Upper lobe of left lung (tissue), 6 donors: ENCODE data around the gene SBF2. TPM values are rescaled to one million over a fixed set of nuclear protein-coding genes. Genes with fewer than 3 reads are reported as not detected.

Experiments used
- ATAC-seq, 2 donors: fragments of 200-7000 bp; cut with Tn5 transposase; one replicate each; pipeline ENCODE4 v1.9.1; 2022; ENCODE audit warnings: mild to moderate bottlenecking in 2 of 2, moderate library complexity in 2 of 2; ENCODE audit not compliant: low FRiP score in 2 of 2
- DNase-seq, 2 donors: peaks; one replicate each; pipeline ENCODE4 v3.0.0-alpha.2; 2019 to 2020
- H3K27ac ChIP-seq, 4 donors: fragments of 200-600 bp; sonication (generic); one replicate each; pipeline ENCODE4 v1.5.1; 2016 to 2019
- H3K27me3 ChIP-seq, 4 donors: fragments of 200-600 bp; sonication (generic); one replicate each; pipeline ENCODE4 v1.5.1; 2017 to 2019
- H3K36me3 ChIP-seq, 4 donors: fragments of 200-600 bp; sonication (generic); one replicate each; pipeline ENCODE4 v1.5.1; 2016 to 2019
- H3K4me1 ChIP-seq, 4 donors: fragments of 200-600 bp; sonication (generic); one replicate each; pipeline ENCODE4 v1.5.1; 2018 to 2019
- H3K4me3 ChIP-seq, 4 donors: fragments of 200-600 bp; sonication (generic); one replicate each; pipeline ENCODE4 v1.5.1; 2017 to 2019; ENCODE audit warnings: mild to moderate bottlenecking in 2 of 4, moderate library complexity in 1 of 4
- H3K9me3 ChIP-seq, 4 donors: fragments of 200-600 bp; sonication (generic); one replicate each; pipeline ENCODE4 v1.5.1; 2018 to 2019
- EP300 ChIP-seq, 4 donors: sonication (generic); formaldehyde crosslinking; IDR thresholded peaks; one replicate each; pipeline ENCODE4 v1.5.1; 2017; ENCODE audit warnings: antibody characterized with exemption in 4 of 4, control low read depth in 2 of 4
- POLR2A ChIP-seq, 4 donors: fragments of 450-650 bp; IDR thresholded peaks; one replicate each; pipeline ENCODE4 v1.5.1; 2016 to 2017; ENCODE audit warnings: antibody characterized with exemption in 4 of 4, mild to moderate bottlenecking in 2 of 4
- POLR2AphosphoS5 ChIP-seq, 2 donors: sonication (generic); formaldehyde crosslinking; IDR thresholded peaks; one replicate each; pipeline ENCODE4 v1.5.1; 2017; ENCODE audit warnings: antibody characterized with exemption in 2 of 2
- WGBS, 2 donors: methylation state at CpG; one replicate each; pipeline ENCODE4 v1.1.5; 2017 to 2018; 5-methylcytosine and 5-hydroxymethylcytosine counted together
- small RNA-seq, 4 donors: library from RNA; depleted of rRNA; stranded (forward); fragments of <200 nt; gene quantifications; one replicate each; pipeline ENCODE3, GENCODE V24; 2016
- total RNA-seq, 6 donors: library from RNA; depleted of rRNA in 4 of 6; stranded (reverse); fragments of >200 nt in 4 of 6; gene quantifications; one replicate each; pipeline versions ENCODE4 v1.1.0 to v1.2.1, GENCODE V29; 2016 to 2021
- TF ChIP-seq, protein P1 (sequence below), 6 experiments: fragments of 450-650 bp in 4 of 6; fragments of 200-600 bp in 2 of 6; sonication (generic) in 2 of 6; IDR thresholded peaks; one replicate each; pipeline ENCODE4 v1.5.1; 2016 to 2019; ENCODE audit warnings: antibody characterized with exemption in 6 of 6
- donor health status: DM: no; HTN: no; CAD: no; lungs with moderate emphysema.
- donor health status: DM: no; HTN: yes; CAD: no; lungs with severe emphysema.

Gene SBF2
- total RNA-seq, 6 donors from 2014 or later: 22.2 to 54.5 (median 41.2) TPM

- DNase-seq: no peak
- no peak overlapping the region for H3K4me3 ChIP-seq
- WGBS, 2 donors: 98 to 100% methylated on average over 3 of the region's 3 CpGs
- TF ChIP-seq POLR2AphosphoS5 (IDR thresholded peaks at IDR 0.05): no peak
- TF ChIP-seq, protein P1, sequence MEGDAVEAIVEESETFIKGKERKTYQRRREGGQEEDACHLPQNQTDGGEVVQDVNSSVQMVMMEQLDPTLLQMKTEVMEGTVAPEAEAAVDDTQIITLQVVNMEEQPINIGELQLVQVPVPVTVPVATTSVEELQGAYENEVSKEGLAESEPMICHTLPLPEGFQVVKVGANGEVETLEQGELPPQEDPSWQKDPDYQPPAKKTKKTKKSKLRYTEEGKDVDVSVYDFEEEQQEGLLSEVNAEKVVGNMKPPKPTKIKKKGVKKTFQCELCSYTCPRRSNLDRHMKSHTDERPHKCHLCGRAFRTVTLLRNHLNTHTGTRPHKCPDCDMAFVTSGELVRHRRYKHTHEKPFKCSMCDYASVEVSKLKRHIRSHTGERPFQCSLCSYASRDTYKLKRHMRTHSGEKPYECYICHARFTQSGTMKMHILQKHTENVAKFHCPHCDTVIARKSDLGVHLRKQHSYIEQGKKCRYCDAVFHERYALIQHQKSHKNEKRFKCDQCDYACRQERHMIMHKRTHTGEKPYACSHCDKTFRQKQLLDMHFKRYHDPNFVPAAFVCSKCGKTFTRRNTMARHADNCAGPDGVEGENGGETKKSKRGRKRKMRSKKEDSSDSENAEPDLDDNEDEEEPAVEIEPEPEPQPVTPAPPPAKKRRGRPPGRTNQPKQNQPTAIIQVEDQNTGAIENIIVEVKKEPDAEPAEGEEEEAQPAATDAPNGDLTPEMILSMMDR (IDR thresholded peaks at IDR 0.05): no peak
- ATAC-seq: no peak
- H3K9me3 ChIP-seq: no peaks in the 10 kb centered on the region
- H3K27me3 ChIP-seq: no peaks in the 10 kb centered on the region
- peaks cover 0 to 76% (median 22%) of the 10 kb centered on the region in 4 donors for H3K36me3 ChIP-seq
- peaks cover 3 to 18% (median 11%) of the 10 kb centered on the region in 4 donors for H3K4me1 ChIP-seq
- H3K27ac ChIP-seq: no peak overlapping the region
These were observed 558.8 kb downstream of the SBF2 start for GRCh38 chr11:9735236-9735635.

DNA sequence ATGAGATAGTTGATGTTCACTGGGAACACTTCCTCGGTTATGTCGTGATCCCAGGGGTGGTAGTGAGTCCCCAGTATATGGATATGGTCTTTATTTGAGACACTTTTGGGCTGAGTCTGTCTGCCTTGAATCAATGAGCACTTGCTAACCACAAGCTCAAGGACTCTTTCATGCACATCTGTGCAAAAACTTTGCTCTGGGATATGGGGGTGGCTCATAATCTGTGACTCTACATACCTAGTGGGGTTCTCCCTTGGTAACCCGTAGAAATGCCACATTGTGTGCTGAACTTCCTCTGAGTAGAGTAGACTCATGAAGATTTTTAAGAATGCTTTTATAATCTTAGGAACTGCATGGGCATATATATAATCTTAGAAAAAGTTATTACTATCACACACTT lies 560.8 kb downstream of the SBF2 start:
- DNase-seq: no peak
- H3K9me3 ChIP-seq: no peaks in the 10 kb centered on the region
- peaks cover 0 to 7% (median 2%) of the 10 kb centered on the region in 4 donors for H3K4me1 ChIP-seq
- WGBS, 2 donors: 92 to 97% methylated on average over 3 of the region's 3 CpGs
- TF ChIP-seq, protein P1 (IDR thresholded peaks at IDR 0.05): no peak
- TF ChIP-seq POLR2AphosphoS5 (IDR thresholded peaks at IDR 0.05) (no peak), EP300 (IDR thresholded peaks at IDR 0.05) (no peak), POLR2A (IDR thresholded peaks at IDR 0.05) (no peak)
- no peak overlapping the region for H3K27ac ChIP-seq
- H3K4me3 ChIP-seq: no peak overlapping the region
- peaks cover 0 to 76% (median 29%) of the 10 kb centered on the region in 4 donors for H3K36me3 ChIP-seq
- no peaks in the 10 kb centered on the region for H3K27me3 ChIP-seq
- no peak for ATAC-seq

GRCh38 chr11:9732453-9732852 lies 561.6 kb downstream of the SBF2 start:
- peaks cover 0 to 5% (median 0%) of the 10 kb centered on the region in 4 donors for H3K4me1 ChIP-seq
- H3K27ac ChIP-seq: no peak overlapping the region
- no peak for ATAC-seq
- 82 to 96% methylated on average over 11 of the region's 11 CpGs for whole genome bisulfite sequencing, 2 donors
- H3K36me3 ChIP-seq: peaks cover 0 to 79% (median 30%) of the 10 kb centered on the region in 4 donors
- H3K9me3 ChIP-seq: no peaks in the 10 kb centered on the region
- TF ChIP-seq POLR2AphosphoS5 (IDR thresholded peaks at IDR 0.05): no peak
- TF ChIP-seq, protein P1 (IDR thresholded peaks at IDR 0.05): no peak
- no peak for TF ChIP-seq POLR2A (IDR thresholded peaks at IDR 0.05)
- no peak for TF ChIP-seq EP300 (IDR thresholded peaks at IDR 0.05)
- H3K4me3 ChIP-seq: no peak overlapping the region
- H3K27me3 ChIP-seq: no peaks in the 10 kb centered on the region
- DNase-seq: peak in 1 of 2 donors; percentile 29

GRCh38 chr11:9731256-9731655 lies 562.8 kb downstream of the SBF2 start:
- no peak overlapping the region for H3K4me3 ChIP-seq
- DNase-seq: no peak
- no peak overlapping the region for H3K27ac ChIP-seq
- H3K36me3 ChIP-seq: peaks cover 0 to 72% (median 30%) of the 10 kb centered on the region in 4 donors
- H3K27me3 ChIP-seq: no peaks in the 10 kb centered on the region
- TF ChIP-seq, protein P1 (IDR thresholded peaks at IDR 0.05): no peak
- no peak for TF ChIP-seq EP300 (IDR thresholded peaks at IDR 0.05)
- peaks cover 0 to 8% (median 0%) of the 10 kb centered on the region in 4 donors for H3K4me1 ChIP-seq
- 82 to 92% methylated on average over 1 of the region's 1 CpG for WGBS, 2 donors
- no peaks in the 10 kb centered on the region for H3K9me3 ChIP-seq
- ATAC-seq: no peak

Small RNA genes lying within 50 kb of the gene (small RNA-seq; reads per million reads assigned to genes)
- gene AC080023.2 (0 to 0.22 (median 0) reads per million in 4 donors), gene RNU7-28P (0 reads per million in 4 donors)

Other genes starting within 250 kb of the SBF2 start
- 10 to 100 TPM; 20.4 to 54.3 (median 46.9) TPM for gene ADM, start 10.9 kb upstream of the SBF2 start, total RNA-seq
- gene AMPD3, start 161.0 kb upstream of the SBF2 start, total RNA-seq: 10 to 100 TPM in 2 of 6 donors, 1 to 10 TPM in 4; 5.4 to 49.2 (median 9.3) TPM
- gene RNF141, start 247.0 kb upstream of the SBF2 start, total RNA-seq: 10 to 100 TPM; 13.2 to 74.6 (median 43.1) TPM